Measurements from ENCODE around the gene ABCC1.

- TF ChIP-seq CTCF (IDR thresholded peaks at IDR 0.05) = no peak
- no peak for TF ChIP-seq ZFX (IDR thresholded peaks at IDR 0.05; ENCODE audit: borderline replicate concordance)
Measured at GRCh38 chr16:15958703-15959348, 9.4 kb downstream of the ABCC1 start.

Measured in 22Rv1 (cell line).